HUES6 (cell line): ENCODE results near the gene CFAP251.
"Not testable (repeated sequence)": the region's sequence is repeated elsewhere in the genome, so short reads cannot be mapped to it uniquely, and the experiment has no call there.

Experiments
- H3K27ac ChIP-seq: 2 replicates; pipeline ENCODE4 v1.7.0; 2013; ENCODE audit warnings: low read depth, mild to moderate bottlenecking, low read length, inconsistent platforms
- H3K27me3 ChIP-seq: 2 replicates; pipeline ENCODE4 v1.6.1; 2013; ENCODE audit warnings: low read length; ENCODE audit not compliant: control insufficient read depth, insufficient read depth
- H3K36me3 ChIP-seq: 2 replicates; pipeline ENCODE4 v1.6.1; 2013; ENCODE audit warnings: low read length; ENCODE audit not compliant: control insufficient read depth, insufficient read depth
- H3K4me1 ChIP-seq: 2 replicates; pipeline ENCODE4 v1.6.1; 2013; ENCODE audit warnings: low read length; ENCODE audit not compliant: control insufficient read depth, insufficient read depth
- H3K4me3 ChIP-seq: 2 replicates; pipeline ENCODE4 v1.5.1; 2013; ENCODE audit warnings: low read depth, low read length
- H3K9ac ChIP-seq: one replicate; pipeline ENCODE4 v1.6.1; 2013; ENCODE audit warnings: mild to moderate bottlenecking, low read length
- H3K9me3 ChIP-seq: 2 replicates; pipeline ENCODE4 v1.6.1; 2013; ENCODE audit warnings: low read depth, low read length; ENCODE audit not compliant: control insufficient read depth, insufficient read depth

CFAP251 gene

DNA sequence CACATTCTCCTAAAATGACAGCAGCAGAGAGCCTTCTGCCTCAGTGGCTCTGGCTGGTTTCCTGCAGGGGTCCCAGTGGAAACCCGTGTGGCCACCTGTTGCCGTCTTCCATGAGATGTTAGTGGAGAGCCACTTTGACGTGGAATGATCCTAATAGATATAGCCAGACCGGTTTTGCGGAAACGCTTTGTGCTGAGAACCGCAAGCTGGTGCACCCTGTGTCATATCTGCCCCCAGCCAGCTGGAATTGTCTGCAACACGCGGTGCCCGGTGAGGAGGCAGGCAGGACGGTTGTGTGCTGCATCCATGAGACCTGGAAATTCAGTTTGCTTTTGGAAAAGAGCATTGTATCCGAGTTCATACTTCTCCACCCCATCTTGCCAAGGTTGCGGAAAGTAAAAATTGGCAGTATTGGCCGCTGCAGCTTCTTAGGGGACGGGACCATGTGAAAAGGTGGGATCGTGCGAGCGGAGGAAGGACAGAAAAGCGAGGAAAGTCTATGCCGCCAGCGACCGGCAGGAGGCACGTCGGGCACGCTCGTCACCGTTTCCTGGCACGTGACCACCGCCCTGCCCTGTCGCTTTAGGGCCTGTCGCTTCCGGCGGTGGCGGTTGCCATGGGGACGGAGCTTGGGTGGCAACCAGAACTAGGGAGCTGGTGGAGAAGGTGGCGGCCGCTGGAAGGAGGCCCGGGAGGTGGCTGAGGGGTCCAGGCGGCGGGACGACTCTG lies at the start of gene CFAP251:
Gene CFAP251, plus strand, starts transcription at position 643 of the 729 bp plus-strand sequence. CDS start 2,714 bp downstream, outside the sequence.
- no peak within 1 kb of the TSS for H3K9ac ChIP-seq
- no peak within 1 kb of the TSS for H3K27ac ChIP-seq

GRCh38 chr12:121869229-121869628 lies 49.2 kb upstream of the CFAP251 start:
- not testable (repeated sequence) for H3K27me3 ChIP-seq, H3K4me3 ChIP-seq, H3K4me1 ChIP-seq, H3K27ac ChIP-seq, H3K9ac ChIP-seq, H3K36me3 ChIP-seq, H3K9me3 ChIP-seq

More for the DNA sequence above, at the start of gene CFAP251:
- Histone ChIP-seq H3K36me3 (peaks cover 29% of the 10 kb centered on the region), H3K4me3 (peak within 1 kb of the TSS; percentile 48), H3K4me1 (peaks cover 4% of the 10 kb centered on the region), H3K9me3 (no peaks in the 10 kb centered on the region), H3K27me3 (no peaks in the 10 kb centered on the region)

DNA sequence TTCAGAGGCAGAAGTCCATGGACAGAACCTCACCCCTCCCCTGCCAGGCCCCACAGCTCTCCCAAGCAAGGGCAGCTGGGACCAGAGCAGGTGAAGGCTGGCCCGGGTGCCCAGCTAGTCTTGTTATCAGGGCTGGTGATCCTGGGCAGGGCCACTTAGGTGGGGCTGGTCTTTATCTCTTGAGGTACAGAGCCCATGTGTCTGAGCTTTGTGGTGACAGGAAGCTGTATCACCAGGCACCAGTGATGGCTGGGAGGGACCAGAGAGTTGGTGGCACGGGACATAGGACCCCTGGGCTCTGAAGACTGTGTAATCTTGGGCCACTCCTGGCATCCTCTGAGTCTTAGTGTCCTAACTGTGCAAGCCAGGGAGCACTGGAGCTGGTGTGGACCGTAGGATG lies 46.9 kb upstream of the CFAP251 start:
- Histone ChIP-seq H3K27me3 (no peaks in the 10 kb centered on the region), H3K4me3 (no peak overlapping the region), H3K36me3 (no peaks in the 10 kb centered on the region), H3K27ac (no peak overlapping the region), H3K4me1 (no peaks in the 10 kb centered on the region), H3K9ac (no peak overlapping the region), H3K9me3 (no peaks in the 10 kb centered on the region)

DNA sequence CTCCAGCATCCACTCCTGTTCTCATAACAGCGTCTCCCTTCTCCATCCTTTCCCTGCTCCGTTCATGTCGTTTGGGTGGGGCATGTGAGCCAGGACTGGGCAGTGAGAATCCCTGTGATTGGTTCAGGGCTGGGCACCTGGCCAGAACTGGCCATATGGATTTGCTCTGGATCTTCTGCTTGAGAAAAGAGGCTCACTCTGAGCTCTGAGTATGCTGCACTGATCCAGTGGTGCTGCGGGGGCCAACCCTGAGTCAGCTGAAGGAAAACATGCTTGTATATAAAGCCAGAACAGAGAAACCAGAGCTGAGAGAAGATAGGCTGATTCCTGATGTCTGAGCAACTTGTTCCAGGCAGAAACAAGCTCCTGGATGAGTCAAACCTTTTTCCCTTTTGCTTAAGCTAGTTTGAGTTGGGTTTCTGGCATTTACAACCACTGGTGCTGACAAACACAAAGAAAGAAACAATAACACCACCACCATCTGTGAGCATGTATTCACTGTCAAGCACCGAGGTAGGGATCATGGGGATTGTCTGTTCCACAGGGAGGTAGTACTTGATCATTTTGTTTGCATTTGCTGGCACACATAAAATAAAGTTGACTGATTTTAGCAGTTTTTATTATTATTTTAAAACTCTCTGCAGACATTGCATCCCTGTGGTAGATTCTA lies 45.7 kb upstream of the CFAP251 start:
- Histone ChIP-seq H3K4me1 (no peaks in the 10 kb centered on the region), H3K4me3 (no peak overlapping the region), H3K36me3 (no peaks in the 10 kb centered on the region), H3K27ac (no peak overlapping the region), H3K27me3 (no peaks in the 10 kb centered on the region), H3K9ac (no peak overlapping the region), H3K9me3 (no peaks in the 10 kb centered on the region)

- Histone ChIP-seq H3K27me3 (no peaks in the 10 kb centered on the region), H3K4me1 (no peaks in the 10 kb centered on the region), H3K4me3 (no peak overlapping the region), H3K9me3 (no peaks in the 10 kb centered on the region), H3K9ac (no peak overlapping the region), H3K27ac (no peak overlapping the region), H3K36me3 (no peaks in the 10 kb centered on the region)
Measured at GRCh38 chr12:121873216-121873569, 45.2 kb upstream of the CFAP251 start.

- H3K4me3 ChIP-seq = no peak overlapping the region
- H3K9me3 ChIP-seq = no peaks in the 10 kb centered on the region
- H3K4me1 ChIP-seq = no peaks in the 10 kb centered on the region
- no peaks in the 10 kb centered on the region for H3K27me3 ChIP-seq
- H3K36me3 ChIP-seq = no peaks in the 10 kb centered on the region
- no peak overlapping the region for H3K27ac ChIP-seq
- no peak overlapping the region for H3K9ac ChIP-seq
Measured at GRCh38 chr12:121874071-121874470, 44.3 kb upstream of the CFAP251 start.

DNA sequence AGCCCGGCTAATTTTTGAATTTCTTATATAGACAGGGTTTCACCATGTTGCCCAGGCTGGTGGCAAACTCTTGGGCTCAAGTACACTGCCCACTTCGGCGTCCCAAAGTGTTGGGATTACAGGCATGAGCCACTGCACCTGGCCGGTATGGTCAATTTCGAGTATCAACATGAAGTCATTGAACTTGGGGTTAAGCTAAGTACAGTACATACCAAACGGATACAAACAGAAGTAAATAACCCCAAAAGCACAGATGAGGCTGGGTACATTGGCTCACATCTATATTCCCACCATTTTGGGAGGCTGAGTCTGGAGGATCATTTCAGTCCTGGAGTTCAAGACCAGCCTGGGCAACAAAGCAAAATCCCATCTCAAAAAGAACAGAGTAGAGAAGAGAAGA lies 42.8 kb upstream of the CFAP251 start:
- Histone ChIP-seq H3K27me3 (no peaks in the 10 kb centered on the region), H3K9ac (no peak overlapping the region), H3K27ac (no peak overlapping the region), H3K36me3 (no peaks in the 10 kb centered on the region), H3K4me3 (no peak overlapping the region), H3K4me1 (no peaks in the 10 kb centered on the region), H3K9me3 (no peaks in the 10 kb centered on the region)

- H3K36me3 ChIP-seq, H3K27ac ChIP-seq, H3K4me1 ChIP-seq, H3K4me3 ChIP-seq, H3K9me3 ChIP-seq, H3K9ac ChIP-seq, H3K27me3 ChIP-seq: not testable (repeated sequence)
Measured at GRCh38 chr12:121876080-121876447, 42.3 kb upstream of the CFAP251 start.

DNA sequence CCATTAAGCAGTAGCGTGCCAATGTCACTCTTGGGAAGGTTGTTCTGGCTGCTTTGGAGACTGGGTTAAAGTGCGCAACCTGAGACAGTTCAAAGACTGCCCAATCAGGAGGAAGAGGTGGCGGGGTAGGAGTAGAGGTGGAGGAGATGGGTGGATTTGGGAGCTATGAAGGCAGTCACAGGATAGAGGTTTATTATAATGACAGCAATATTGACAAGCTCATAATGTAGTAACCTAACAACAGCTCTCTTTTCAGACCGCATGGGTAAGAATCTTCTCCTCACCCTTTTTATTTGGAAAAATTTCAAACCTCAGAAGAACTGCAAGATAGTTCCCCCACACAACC lies 35.1 kb upstream of the CFAP251 start:
- Histone ChIP-seq H3K9me3 (no peaks in the 10 kb centered on the region), H3K4me1 (peaks cover 6% of the 10 kb centered on the region; the same call in 1 of the 2 replicates), H3K36me3 (no peaks in the 10 kb centered on the region), H3K27me3 (no peaks in the 10 kb centered on the region), H3K27ac (no peak overlapping the region), H3K4me3 (no peak overlapping the region), H3K9ac (no peak overlapping the region)

- not testable (repeated sequence) for H3K9ac ChIP-seq, H3K27ac ChIP-seq, H3K4me3 ChIP-seq, H3K36me3 ChIP-seq, H3K9me3 ChIP-seq, H3K27me3 ChIP-seq
- peaks cover 11% of the 10 kb centered on the region; the same call in 1 of the 2 replicates for H3K4me1 ChIP-seq
Measured at GRCh38 chr12:121885129-121885528, 33.3 kb upstream of the CFAP251 start.

DNA sequence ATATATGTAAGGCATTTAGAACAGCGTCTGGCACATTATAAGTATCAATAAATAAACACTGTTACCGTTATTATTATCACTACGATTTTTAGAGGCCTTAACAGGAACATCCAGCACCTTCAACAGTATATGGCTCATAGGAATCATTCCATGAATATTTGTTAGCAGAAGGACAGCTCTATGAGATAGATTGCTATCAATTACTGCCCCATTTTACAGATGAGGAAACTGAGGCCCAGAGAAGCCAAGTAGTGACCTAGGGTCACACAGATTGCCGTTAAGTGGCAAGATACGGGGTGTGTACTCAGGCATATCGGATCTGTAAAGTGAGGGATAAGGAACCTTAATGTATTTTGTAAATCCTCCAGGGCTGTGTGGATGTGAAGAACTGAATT lies 30.3 kb upstream of the CFAP251 start:
- H3K27me3 ChIP-seq = no peaks in the 10 kb centered on the region
- no peaks in the 10 kb centered on the region; the same call in 1 of the 2 replicates for H3K36me3 ChIP-seq
- no peak overlapping the region; the same call in 1 of the 2 replicates for H3K27ac ChIP-seq
- peak overlapping the region; percentile 28 for H3K9ac ChIP-seq
- peaks cover 12% of the 10 kb centered on the region; the same call in 1 of the 2 replicates for H3K4me1 ChIP-seq
- no peaks in the 10 kb centered on the region for H3K9me3 ChIP-seq
- H3K4me3 ChIP-seq = peak overlapping the region; percentile 87
